GM19238 (cell line): ENCODE data around the gene MYH11.
"Not testable (repeated sequence)": the region's sequence is repeated elsewhere in the genome, so short reads cannot be mapped to it uniquely, and the experiment has no call there.

Experiments used
- DNase-seq: peaks from one replicate; pipeline ENCODE4 v3.0.0; 2011; ENCODE audit warnings: low spot score; ENCODE audit not compliant: insufficient read length

The MYH11 gene

DNA sequence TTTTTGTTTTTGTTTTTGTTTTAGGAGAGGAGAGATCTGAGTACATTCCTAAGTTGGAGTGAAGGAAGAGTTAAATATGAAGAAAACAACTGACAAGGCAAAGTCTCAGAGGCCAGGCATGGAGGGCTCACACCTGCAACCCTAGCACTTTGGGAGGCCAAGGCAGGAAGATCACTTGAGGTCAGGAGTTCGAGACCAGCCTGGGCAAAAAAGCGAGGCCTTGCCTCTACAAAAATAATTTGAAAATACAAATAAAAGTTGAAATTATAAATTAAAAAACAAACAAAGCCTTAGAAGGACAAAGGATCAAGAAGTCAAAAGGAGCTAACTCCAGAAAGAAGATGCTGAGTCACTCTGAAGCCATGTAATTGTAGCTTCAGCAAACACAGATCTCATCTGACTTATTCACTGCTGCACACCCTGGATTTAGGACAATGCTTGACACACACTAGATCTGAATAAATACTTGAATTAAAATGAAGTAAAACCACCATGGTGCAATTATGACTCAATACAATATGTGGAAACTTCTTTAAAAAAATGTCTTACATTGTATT is 22.5 kb upstream of the MYH11 start:
- no peak for DNase-seq

DNA sequence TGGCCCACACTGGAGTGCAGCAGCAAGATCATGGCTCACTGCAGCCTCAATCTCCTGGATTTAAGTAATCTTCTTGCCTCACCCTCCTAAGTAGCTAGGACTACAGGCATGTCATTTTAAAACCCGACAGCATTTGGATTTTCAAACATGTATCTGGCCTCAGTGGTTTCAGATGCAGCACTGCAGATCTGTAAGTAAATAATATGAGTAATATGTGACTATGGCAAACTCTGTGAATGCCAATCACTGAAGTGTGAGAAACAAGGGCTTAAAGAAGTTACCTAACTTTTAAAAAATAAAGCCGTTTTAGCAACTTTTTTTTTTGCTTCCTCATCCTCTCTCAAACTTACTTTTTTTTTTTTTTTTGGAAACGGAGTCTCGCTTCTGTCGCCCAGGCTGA is 19.7 kb upstream of the MYH11 start:
- no peak for DNase-seq

DNA sequence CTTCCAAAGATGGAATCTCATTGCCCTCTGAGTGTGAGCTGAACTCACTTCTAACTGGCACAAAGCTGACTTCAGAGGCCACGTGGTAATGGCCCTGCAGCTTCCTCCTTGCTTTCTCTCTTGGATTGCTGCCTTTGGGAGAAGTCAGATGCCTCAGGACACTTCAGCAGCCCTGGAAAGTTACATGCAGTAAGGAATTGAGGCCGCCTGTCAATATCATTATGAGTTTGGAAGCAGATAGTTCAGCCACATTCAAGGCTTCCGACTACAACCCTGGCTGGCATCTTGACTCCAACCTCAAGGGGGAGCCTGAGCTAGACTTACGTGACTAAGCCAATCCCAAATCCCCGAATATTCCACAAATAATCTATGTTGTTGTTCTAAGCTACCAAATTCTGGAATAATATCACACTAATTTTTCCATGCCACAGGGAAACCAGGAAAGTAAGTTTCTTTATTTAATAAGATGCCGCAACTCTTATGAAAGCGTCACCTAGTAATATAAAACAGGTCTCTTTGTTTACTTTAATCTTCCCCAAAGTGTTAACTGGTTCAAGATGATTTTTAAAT is 18.0 kb upstream of the MYH11 start:
- no peak for DNase-seq

DNA sequence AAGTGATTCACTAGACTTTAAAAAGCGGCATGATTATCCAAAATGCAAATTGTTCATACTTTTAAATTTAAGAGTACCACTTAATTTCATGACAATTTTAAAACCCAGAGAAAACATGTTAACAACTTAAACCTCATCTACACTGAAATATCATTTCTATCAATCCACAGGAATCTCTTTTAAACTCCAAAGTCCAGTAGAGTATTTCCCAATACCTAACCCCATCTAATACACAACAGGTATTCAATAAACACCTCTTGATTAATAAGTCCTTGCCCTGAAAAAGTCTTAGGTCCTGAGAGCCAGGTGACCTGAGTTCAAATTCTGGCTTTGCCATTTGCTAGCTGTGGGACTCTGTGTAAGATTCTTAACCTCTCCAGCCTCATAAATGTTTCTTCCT is 16.9 kb upstream of the MYH11 start:
- no peak for DNase-seq

GRCh38 chr16:15873301-15873700 is 16.5 kb upstream of the MYH11 start:
- no peak for DNase-seq

DNA sequence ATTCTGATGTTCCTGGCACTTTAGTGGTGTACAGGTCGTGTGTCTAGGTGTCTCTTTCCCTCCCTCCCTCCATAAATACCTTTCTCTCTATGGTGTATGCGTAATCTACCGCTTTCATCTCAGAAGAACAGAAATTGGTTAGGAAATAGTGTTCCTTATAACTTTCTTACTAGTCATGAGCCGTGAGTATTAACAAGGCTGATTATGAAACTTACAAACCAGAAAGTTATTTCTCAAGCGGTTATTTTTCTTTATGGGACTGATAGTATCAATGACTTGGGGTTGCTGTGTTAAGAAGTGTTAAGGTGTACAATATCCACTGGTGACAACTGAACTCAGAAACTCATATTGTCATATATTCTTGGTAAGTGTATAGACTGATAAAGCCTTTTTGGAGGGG is 13.2 kb upstream of the MYH11 start:
- no peak for DNase-seq

- no peak for DNase-seq
Measured at GRCh38 chr16:15866451-15866850, 9.6 kb upstream of the MYH11 start.

DNA sequence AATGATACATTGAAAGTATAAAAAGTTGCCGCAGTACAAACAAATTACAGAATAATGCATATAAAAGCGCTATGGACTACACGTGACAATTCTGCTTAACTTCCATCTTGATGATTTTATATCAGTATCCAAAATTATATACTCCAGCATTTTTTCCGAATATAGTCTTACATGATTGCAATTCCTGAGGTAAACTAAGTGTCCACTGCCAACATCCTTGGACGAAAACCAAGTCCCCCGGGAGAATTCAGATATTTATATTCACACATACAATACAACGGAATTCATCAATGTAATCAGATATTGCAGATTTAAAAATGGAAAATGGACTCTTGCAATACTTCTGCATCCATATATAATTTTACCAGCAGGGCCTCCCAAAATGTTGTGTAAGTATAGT is 8.9 kb upstream of the MYH11 start:
- no peak for DNase-seq

GRCh38 chr16:15864939-15865338 is 8.1 kb upstream of the MYH11 start:
- DNase-seq: no peak

DNA sequence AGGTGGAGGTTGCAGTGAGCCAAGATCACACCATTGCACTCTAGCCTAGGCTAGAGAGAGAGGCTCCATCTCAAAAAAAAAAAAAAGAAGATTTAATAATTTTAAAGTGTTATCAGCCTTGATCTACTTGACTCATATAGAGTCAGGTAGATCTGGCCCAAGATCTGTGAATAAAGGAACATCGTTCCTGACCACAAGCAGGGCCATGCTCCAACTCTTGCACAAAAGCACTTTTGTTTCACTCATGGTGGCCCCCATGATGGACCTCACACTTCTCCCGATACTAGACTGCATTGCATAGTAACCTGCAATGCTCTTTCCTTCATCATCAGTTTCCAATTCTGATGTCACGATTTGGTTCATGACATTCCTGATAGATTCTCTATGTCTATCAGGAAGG is 5.2 kb upstream of the MYH11 start:
- no peak for DNase-seq

GRCh38 chr16:15858921-15859668 is 2.3 kb upstream of the MYH11 start:
- no peak for DNase-seq

DNA sequence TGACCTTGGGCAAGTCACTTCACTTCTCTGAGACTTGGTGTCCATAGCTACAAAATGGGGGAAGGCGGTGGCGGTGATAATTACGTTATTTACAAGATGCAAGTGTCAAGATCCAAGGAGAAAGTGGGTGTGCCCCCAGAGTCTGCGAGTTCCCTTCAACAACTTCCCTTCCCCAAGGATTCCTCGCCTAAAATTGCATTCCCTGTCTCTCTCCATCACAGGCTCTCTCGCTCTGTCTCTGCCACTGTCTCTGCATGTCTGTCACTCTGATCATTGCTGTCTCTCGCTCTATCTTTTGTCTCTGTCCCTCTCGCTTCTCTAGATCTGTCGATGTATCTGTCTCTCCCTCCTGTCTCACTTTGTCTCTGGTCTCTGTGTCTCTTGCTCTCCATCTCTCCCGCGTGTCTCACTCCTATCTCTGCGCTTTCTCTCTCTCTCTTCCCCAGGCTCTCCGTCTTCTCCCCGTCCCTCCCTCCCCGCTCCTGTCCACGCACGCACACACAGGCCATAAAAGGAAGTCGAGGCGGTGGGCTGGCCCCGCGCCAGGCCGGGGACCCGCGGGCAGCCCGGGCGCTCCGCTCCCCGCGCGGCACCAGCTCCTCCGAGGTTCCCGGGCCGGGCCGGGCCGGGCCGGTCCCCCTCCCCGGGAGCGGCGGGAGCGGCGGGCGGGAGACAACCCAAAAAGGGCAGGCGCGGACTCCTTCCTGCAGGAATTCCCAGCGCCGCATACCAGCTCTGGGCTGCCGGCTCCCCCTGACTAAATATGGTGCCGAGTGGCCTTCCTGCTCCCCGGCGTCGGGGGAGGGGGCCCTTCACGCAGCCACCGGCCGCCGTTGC is 1.1 kb upstream of the MYH11 start:
- DNase-seq: no peak

DNA sequence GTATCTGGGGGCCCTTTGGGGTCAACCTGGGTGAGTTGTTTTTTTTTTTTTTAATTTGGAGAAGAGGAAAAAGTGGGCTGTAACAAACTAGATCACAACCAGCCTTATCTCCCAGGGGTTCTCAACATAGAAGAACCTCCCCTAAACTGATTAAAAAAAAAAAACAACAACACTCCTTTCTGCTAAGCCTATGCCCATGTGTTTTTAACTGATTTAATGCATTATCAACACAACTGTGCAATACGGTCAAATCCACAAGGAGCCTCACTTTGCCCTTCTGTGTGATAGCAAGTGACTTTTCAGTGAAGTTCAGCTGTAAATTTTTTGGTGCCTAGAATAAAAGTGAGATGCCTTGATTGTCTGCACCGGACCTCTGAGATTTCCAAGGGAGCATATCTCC is 646 bp downstream of the MYH11 start:
- no peak for DNase-seq

- peak; percentile 68 for DNase-seq
Measured at GRCh38 chr16:15855704-15856003, 1.2 kb downstream of the MYH11 start.

DNA sequence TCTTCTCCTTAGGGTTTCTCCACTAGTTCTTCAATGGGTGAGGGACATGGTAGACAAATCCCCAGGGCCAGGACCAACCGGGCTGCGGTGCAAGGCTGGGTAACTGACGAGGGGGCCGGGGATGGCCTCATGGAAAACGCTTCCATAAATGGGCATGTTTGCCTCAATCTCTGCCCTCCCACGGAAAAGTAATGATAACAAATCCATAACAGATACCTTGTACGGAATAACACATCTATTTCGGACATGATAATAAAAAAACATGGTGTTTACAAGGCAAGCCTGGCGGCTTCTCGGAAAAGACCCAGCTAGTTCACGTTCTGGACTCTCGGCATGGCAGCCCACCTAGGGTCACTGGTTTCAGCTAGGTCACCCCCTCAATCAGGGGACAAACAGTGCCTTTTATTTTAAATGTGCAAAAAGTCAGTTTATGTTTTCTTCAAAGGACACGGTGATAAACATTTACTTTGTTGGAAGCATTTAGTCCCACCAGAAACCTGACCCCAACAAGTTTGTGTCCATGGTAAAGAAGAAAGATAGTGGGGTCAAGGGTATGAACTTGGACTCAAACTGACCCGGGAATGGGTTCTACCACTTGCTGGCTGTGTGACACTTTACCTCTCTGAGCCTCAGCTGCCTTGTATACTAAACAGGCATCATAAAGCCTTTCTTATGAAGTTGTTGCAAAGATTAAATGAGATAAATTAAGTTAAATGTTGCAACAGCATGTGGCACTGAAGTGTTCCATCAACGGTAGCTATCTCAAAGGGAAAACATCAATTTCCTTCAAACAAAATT is 1.7 kb downstream of the MYH11 start:
- DNase-seq: no peak

DNA sequence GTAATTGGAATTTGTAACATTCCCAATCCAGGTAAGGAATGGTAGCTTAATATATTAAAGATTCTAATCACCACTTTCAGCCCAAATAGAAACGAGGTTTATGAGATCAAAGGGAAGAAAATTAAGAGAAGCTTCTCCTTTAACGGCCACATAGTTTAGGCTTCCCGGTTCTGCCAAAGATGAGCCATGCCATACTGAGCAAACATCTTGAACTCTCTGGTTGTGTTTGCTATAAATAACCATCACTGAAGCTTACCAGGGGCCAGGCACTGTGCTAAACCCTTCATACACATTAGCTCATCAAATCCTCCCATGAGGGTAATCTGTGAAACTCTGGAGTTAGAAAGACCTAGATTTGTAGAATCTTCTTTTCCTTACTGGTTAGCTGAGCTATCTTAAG is 2.8 kb downstream of the MYH11 start:
- no peak for DNase-seq

- no peak for DNase-seq
Measured at GRCh38 chr16:15853021-15853420, 3.8 kb downstream of the MYH11 start.

GRCh38 chr16:15850555-15850954 is 6.3 kb downstream of the MYH11 start:
- DNase-seq: not testable (repeated sequence)

DNA sequence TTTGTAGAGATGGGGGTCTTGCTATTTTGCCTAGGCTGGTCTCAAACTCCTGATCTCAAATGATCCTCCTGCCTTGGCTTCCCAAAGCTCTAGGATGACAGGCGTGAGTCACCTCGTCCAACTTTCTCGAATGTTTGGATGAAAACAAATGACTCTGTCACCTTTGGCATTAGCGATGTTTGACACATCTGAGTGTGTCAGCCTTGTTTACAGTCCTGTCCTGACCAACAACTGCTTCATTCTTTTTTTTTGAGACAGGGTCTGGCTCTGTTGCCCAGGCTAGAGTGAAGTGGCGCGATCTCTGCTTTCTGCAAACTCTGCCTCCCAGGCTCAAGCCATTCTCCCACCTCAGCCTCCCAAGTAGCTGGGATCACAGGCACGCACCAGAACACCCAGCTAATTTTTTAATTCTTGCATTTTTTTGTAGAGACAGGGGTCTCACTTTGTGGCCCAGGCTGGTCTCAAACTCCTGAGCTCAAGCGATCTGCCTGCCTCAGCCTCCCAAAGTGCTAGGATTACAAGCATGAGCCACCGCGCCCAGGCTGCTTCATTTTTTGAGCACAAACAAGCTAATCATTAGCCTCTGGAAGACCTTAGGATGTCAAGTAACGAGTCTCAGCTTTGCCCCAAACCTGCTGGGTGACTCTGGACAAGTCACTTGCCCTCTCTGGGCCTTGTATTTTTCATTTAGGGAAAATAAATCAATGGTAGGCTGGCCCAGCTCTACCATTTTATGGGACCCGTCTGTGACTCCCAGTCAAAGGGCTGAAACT is 7.4 kb downstream of the MYH11 start:
- no peak for DNase-seq

DNA sequence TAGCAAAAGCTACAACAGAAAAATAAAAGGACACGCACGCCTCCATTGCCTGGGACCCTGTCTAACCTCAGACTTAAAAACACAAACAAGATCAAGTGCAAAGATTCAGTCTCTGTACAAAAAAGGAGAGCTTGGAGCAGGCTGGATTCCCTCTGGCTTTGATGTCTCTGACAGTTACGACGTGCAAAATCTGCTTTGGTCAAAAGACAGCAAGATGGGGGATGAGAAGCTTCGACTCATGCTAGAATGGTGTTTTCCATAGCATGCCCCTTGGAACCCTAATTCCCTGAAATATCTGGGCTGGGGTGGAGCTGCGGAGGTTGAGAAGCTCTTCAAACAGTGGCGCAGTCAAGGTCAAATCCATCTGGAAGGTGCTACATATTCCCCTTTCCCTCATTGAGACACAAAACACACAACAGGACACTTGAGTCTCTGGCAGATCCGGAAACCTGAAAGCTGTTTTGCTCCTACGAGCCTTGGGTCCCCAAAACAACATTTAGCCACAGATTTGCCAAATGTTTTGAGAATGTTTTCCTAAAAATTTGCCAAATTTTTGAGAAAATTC is 9.1 kb downstream of the MYH11 start:
- DNase-seq: no peak

DNA sequence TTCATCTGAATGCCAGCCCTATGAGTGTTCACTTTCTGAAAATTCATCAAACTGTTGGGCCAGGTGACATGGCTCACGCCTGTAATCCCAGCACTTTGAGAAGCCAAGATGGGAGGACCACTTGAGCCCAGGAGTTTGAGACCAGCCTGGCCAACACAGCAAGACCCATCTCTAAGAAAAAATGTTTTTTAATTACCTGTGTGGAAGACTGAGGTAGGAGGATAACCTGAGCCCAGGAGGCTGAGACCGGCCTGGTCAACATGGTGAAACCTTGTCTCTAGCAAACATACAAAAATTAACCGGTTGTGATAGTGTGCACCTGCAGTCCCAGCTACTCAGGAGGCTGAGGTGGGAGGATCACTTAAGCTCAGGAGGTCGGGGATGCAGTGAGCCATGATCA is 10.3 kb downstream of the MYH11 start:
- DNase-seq: no peak
